ENCODE data around the gene ELMOD1. TPM values are rescaled to one million over a fixed set of nuclear protein-coding genes. Genes with fewer than 3 reads are reported as not detected.

ELMOD1 gene
- total RNA-seq, 4 donors from 2014 or later = 0.39 to 1.7 (median 0.54) TPM

DNA sequence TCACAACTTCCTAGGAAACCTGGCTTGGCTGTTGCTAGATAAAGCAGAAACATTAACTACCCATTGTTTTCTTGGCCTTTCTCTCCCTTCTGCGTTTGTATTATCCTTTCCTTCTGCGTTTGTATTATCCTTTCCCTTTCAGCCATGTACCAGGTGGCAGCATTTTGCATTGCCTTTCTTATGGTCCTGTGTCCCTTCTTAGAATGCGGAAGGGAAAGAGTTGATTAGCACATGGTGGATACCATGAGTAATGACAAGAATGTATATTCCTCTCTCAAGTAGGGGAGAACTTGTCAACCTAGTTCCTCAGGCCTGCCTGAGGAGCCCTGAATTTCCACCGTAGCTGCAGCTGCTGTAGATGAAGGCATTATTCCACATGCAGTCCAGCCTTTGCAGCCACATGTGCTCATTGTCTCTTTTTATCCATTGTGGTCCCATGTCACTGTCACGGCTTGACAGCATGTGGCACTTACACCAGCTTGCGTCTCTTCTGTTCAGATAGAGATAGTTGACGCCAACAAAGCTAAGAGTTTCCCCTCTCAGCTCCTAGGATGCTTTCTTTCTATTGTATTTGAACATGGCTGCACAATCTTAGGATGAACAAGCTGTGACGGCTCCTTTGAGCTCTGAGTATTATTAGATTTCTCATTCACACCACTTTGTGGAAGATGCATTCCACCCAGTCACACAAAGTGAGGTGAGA is 76.1 kb downstream of the ELMOD1 start:
- no peaks in the 10 kb centered on the region for H3K36me3 ChIP-seq
- 77% methylated on average over 8 of the region's 8 CpGs for WGBS
- intact Hi-C loops (cut with DNase I) = no loop called here
- DNase-seq (ENCODE audit: extremely low spot score) = peak; percentile 64
- H3K4me1 ChIP-seq = no peaks in the 10 kb centered on the region
- no peak overlapping the region for H3K4me3 ChIP-seq
- peaks cover 0 to 9% (median 0%) of the 10 kb centered on the region in 4 donors for H3K27me3 ChIP-seq
- H3K9me3 ChIP-seq = no peaks in the 10 kb centered on the region
- H3K27ac ChIP-seq (replicated peaks in 1 of 4) = no peak overlapping the region
- TF ChIP-seq EP300 (IDR thresholded peaks at IDR 0.05) = no peak
- no peak for TF ChIP-seq POLR2AphosphoS5 (IDR thresholded peaks at IDR 0.05)
- TF ChIP-seq POLR2A (IDR thresholded peaks at IDR 0.05; ENCODE audit: low read depth) = no peak
- TF ChIP-seq, protein P1, sequence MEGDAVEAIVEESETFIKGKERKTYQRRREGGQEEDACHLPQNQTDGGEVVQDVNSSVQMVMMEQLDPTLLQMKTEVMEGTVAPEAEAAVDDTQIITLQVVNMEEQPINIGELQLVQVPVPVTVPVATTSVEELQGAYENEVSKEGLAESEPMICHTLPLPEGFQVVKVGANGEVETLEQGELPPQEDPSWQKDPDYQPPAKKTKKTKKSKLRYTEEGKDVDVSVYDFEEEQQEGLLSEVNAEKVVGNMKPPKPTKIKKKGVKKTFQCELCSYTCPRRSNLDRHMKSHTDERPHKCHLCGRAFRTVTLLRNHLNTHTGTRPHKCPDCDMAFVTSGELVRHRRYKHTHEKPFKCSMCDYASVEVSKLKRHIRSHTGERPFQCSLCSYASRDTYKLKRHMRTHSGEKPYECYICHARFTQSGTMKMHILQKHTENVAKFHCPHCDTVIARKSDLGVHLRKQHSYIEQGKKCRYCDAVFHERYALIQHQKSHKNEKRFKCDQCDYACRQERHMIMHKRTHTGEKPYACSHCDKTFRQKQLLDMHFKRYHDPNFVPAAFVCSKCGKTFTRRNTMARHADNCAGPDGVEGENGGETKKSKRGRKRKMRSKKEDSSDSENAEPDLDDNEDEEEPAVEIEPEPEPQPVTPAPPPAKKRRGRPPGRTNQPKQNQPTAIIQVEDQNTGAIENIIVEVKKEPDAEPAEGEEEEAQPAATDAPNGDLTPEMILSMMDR (IDR thresholded peaks at IDR 0.05) = no peak

DNA sequence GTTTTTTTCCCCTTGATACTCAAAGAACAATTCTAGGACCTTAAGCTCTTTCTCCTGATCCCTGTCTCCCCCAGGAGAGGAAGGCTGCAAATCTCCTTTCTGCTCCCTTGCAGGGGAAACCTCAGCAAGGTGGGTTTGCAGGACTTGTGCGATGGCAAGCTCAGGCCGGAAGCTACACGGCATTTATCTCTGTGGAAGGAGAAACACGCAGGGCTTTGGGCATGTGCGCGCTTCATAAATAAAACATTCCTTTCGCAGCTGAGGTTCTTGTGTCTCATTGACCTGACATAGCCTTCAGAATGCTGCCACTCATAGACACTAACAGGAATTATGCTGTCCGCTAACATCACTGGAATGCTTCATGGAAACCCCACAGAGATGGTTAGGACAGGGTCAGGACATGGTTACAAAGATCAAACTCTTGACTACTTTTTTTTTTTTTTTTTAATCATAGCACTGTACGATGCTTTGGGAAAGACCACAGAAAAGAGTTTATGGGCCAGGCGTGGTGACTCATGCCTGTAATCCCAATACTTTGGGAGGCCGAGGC is 78.3 kb downstream of the ELMOD1 start:
- intact Hi-C loops (cut with DNase I) = no loop called here
- Histone ChIP-seq H3K4me1 (no peaks in the 10 kb centered on the region), H3K27me3 (peaks cover 0 to 9% (median 0%) of the 10 kb centered on the region in 4 donors), H3K27ac (replicated peaks in 1 of 4) (no peak overlapping the region), H3K9me3 (no peaks in the 10 kb centered on the region), H3K4me3 (no peak overlapping the region), H3K36me3 (no peaks in the 10 kb centered on the region)
- TF ChIP-seq POLR2A (IDR thresholded peaks at IDR 0.05; ENCODE audit: low read depth) = no peak
- TF ChIP-seq EP300 (IDR thresholded peaks at IDR 0.05) = no peak
- no peak for TF ChIP-seq POLR2AphosphoS5 (IDR thresholded peaks at IDR 0.05)
- TF ChIP-seq, protein P1 (IDR thresholded peaks at IDR 0.05) = no peak
- peak; percentile 88 for DNase-seq (ENCODE audit: extremely low spot score)
- WGBS = 80% methylated on average over 11 of the region's 11 CpGs

DNA sequence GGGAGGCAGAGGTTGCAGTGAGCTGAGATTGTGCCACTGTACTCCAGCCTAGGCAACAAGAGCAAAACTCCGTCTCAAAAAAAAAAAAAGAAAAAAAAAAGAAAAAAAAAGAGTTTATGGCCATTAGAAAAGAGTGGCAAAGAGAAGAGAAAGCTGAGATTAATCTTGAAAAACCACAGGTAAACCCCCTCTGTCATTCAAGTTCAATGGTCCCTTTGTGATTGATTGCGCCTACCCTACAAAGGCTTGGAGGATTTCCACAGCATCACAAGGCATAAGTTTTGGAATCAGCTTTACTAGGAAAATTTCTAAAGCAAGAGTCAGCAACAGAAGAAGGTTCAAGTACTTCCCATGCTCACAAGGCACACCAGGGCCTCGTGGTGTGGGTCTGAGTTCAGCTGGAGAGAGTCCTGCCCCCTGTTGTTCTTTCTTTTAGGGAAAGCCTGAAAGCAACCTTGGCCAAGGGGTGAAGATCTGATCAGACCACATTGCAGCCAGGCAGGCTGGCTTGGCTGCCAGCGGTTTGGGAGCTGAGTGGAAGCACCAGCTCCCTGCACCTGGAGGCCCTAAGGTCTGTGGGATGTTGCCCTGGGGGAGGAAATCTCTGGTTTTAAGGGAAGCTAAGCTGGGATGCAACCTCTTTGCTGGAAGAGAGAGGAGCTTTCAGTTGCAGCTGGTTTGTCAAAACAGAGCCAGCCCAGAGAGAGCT is 79.1 kb downstream of the ELMOD1 start:
- 61% methylated on average over 3 of the region's 4 CpGs for WGBS
- Histone ChIP-seq H3K9me3 (no peaks in the 10 kb centered on the region), H3K4me3 (no peak overlapping the region), H3K27me3 (peaks cover 0 to 6% (median 0%) of the 10 kb centered on the region in 4 donors), H3K4me1 (no peaks in the 10 kb centered on the region), H3K27ac (replicated peaks in 1 of 4) (no peak overlapping the region), H3K36me3 (no peaks in the 10 kb centered on the region)
- peak; percentile 80 for DNase-seq (ENCODE audit: extremely low spot score)
- TF ChIP-seq POLR2AphosphoS5 (IDR thresholded peaks at IDR 0.05) (no peak), EP300 (IDR thresholded peaks at IDR 0.05) (no peak), POLR2A (IDR thresholded peaks at IDR 0.05; ENCODE audit: low read depth) (no peak)
- TF ChIP-seq, protein P1 (IDR thresholded peaks at IDR 0.05) = no peak
- intact Hi-C loops (cut with DNase I) = no loop called here

DNA sequence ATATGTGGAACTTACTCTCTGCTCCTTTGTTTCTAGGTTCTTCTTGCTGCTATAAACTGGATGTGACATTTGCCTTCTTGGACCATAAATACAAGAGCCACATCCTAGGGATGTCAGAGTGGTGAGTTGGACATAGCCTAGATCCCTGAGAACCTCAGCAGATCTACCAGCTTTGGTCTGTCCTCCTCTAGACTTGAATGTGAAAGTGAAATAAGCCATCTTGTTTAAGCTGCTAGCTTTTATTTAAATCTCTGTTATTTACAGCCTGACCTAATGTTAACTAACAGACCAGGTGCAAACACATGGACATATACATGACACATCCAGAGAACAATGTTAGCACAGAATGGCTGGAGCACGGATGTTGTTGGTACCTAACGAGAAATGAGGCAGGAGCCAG is 85.0 kb downstream of the ELMOD1 start:
- 89% methylated on average over 2 of the region's 2 CpGs for WGBS
- DNase-seq (ENCODE audit: extremely low spot score) = no peak
- H3K4me3 ChIP-seq = no peak overlapping the region
- no peaks in the 10 kb centered on the region for H3K4me1 ChIP-seq
- H3K27ac ChIP-seq (replicated peaks in 1 of 4) = no peak overlapping the region
- TF ChIP-seq POLR2AphosphoS5 (IDR thresholded peaks at IDR 0.05) (no peak), POLR2A (IDR thresholded peaks at IDR 0.05; ENCODE audit: low read depth) (no peak), EP300 (IDR thresholded peaks at IDR 0.05) (no peak)
- TF ChIP-seq, protein P1 (IDR thresholded peaks at IDR 0.05) = no peak
- intact Hi-C loops (cut with DNase I) = no loop called here
- peaks cover 0 to 6% (median 0%) of the 10 kb centered on the region in 4 donors for H3K27me3 ChIP-seq
- no peaks in the 10 kb centered on the region for H3K36me3 ChIP-seq
- no peaks in the 10 kb centered on the region for H3K9me3 ChIP-seq
